BE2C (cell line): ENCODE data around the gene SLC25A10.

Experiments
- DNase-seq: peaks from one replicate; pipeline ENCODE4 v3.0.0-alpha.2; 2020
- H3K27me3 ChIP-seq: fragments of 250-450 bp; sonication (Bioruptor Pico); 2 replicates; pipeline ENCODE4 v1.5.1; 2020; ENCODE audit warnings: mild to moderate bottlenecking
- H3K36me3 ChIP-seq: fragments of 250-450 bp; sonication (Bioruptor Pico); 2 replicates; pipeline ENCODE4 v1.5.1; 2020; ENCODE audit warnings: mild to moderate bottlenecking
- H3K4me1 ChIP-seq: fragments of 250-450 bp; sonication (Bioruptor Pico); 2 replicates; pipeline ENCODE4 v1.5.1; 2020
- H3K4me3 ChIP-seq: 2 replicates; pipeline ENCODE4 v1.5.1; 2011; ENCODE audit warnings: low read depth, low read length
- H3K9me3 ChIP-seq: fragments of 250-450 bp; sonication (Bioruptor Pico); 2 replicates; pipeline ENCODE4 v1.5.1; 2020
- CTCF ChIP-seq: IDR thresholded peaks from 2 replicates; pipeline ENCODE4 v1.5.1; 2012; ENCODE audit warnings: mild to moderate bottlenecking, low read depth, low read length

The SLC25A10 gene

GRCh38 chr17:81695801-81696200, 16.3 kb upstream of the SLC25A10 start:
- DNase-seq: no peak
- H3K27me3 ChIP-seq: no peaks in the 10 kb centered on the region
- no peak overlapping the region for H3K4me3 ChIP-seq
- H3K4me1 ChIP-seq: no peaks in the 10 kb centered on the region
- TF ChIP-seq CTCF: no peak
- H3K36me3 ChIP-seq: peaks cover 75% of the 10 kb centered on the region
- H3K9me3 ChIP-seq: no peaks in the 10 kb centered on the region

- H3K36me3 ChIP-seq: peaks cover 75% of the 10 kb centered on the region
- H3K4me1 ChIP-seq: no peaks in the 10 kb centered on the region
Measured at GRCh38 chr17:81696218-81696941, 15.7 kb upstream of the SLC25A10 start.

GRCh38 chr17:81697261-81698044, 14.6 kb upstream of the SLC25A10 start:
- Histone ChIP-seq H3K9me3 (no peaks in the 10 kb centered on the region), H3K27me3 (no peaks in the 10 kb centered on the region), H3K36me3 (peaks cover 73% of the 10 kb centered on the region), H3K4me1 (no peaks in the 10 kb centered on the region), H3K4me3 (no peak overlapping the region)
- no peak for TF ChIP-seq CTCF
- no peak for DNase-seq

More at GRCh38 chr17:81696218-81696941, 15.7 kb upstream of the SLC25A10 start:
- no peaks in the 10 kb centered on the region for H3K9me3 ChIP-seq
- no peak for TF ChIP-seq CTCF
- H3K27me3 ChIP-seq: no peaks in the 10 kb centered on the region
- no peak overlapping the region for H3K4me3 ChIP-seq
- no peak for DNase-seq

GRCh38 chr17:81700353-81701287, 11.5 kb upstream of the SLC25A10 start:
- Histone ChIP-seq H3K4me1 (no peaks in the 10 kb centered on the region), H3K27me3 (no peaks in the 10 kb centered on the region), H3K4me3 (no peak overlapping the region), H3K9me3 (no peaks in the 10 kb centered on the region), H3K36me3 (peaks cover 59% of the 10 kb centered on the region)
- DNase-seq: no peak
- TF ChIP-seq CTCF: no peak

- Histone ChIP-seq H3K4me3 (peak overlapping the region; percentile 100), H3K9me3 (no peaks in the 10 kb centered on the region), H3K4me1 (no peaks in the 10 kb centered on the region), H3K36me3 (peaks cover 59% of the 10 kb centered on the region), H3K27me3 (no peaks in the 10 kb centered on the region)
- peak; percentile 16; the same call in 1 of the 2 replicates for TF ChIP-seq CTCF
- no peak for DNase-seq
Measured at GRCh38 chr17:81701288-81702071, 10.6 kb upstream of the SLC25A10 start.
